Panc1 (cell line): ENCODE results near the gene CLEC14A. TPM values are rescaled to one million over a fixed set of nuclear protein-coding genes. Genes with fewer than 3 reads are reported as not detected.

ENCODE experiments used
- ATAC-seq: fragments of 200-7000 bp; cut with Tn5 transposase; 2 replicates; pipeline ENCODE4 v1.9.1; 2020; ENCODE audit warnings: mild to moderate bottlenecking, moderate library complexity
- BruUV-seq: library from RNA; stranded (reverse); fragments of 400-500 nt; replicated peaks from 2 replicates; lab custom pipeline; 2021; lab: Mats Ljungman, UMichigan
- CTCF ChIA-PET: fragments of 300-600 bp; sonication (Branson Sonifier 250); formaldehyde crosslinking; loops from one replicate; lab custom pipeline; 2022; ENCODE audit warnings: antibody characterized with exemption; lab: Charles Lee
- POLR2A ChIA-PET: fragments of 300-600 bp; sonication (Branson Sonifier 250); formaldehyde crosslinking; loops from one replicate; lab custom pipeline; 2022; ENCODE audit warnings: antibody characterized with exemption; lab: Charles Lee
- DNase-seq: peaks from one replicate; pipeline ENCODE4 v3.0.0-alpha.2; 2010; ENCODE audit warnings: low read depth, low spot score
- H3K27ac ChIP-seq: 2 replicates; pipeline ENCODE4 v1.5.1; 2011; ENCODE audit warnings: mild to moderate bottlenecking, low read length, inconsistent platforms
- H3K27me3 ChIP-seq: fragments of 200-500 bp; sonication (Bioruptor generic); 2 replicates; pipeline ENCODE4 v1.6.0; 2014; ENCODE audit warnings: low read length, inconsistent platforms; ENCODE audit not compliant: control insufficient read depth, insufficient read depth
- H3K36me3 ChIP-seq: fragments of 200-500 bp; sonication (Bioruptor generic); 2 replicates; pipeline ENCODE4 v1.5.1; 2014; ENCODE audit warnings: inconsistent platforms, mild to moderate bottlenecking, low read length, moderate library complexity; ENCODE audit not compliant: control insufficient read depth, insufficient read depth
- H3K4me1 ChIP-seq: 2 replicates; pipeline ENCODE4 v1.5.1; 2011; ENCODE audit warnings: inconsistent platforms, mild to moderate bottlenecking, low read length, moderate library complexity; ENCODE audit not compliant: control insufficient read depth, insufficient read depth
- H3K4me3 ChIP-seq, 2 experiments: 2 replicates each; pipeline ENCODE4 v1.5.1; 2011 to 2012; ENCODE audit warnings: low read depth in 2 of 2, low read length in 2 of 2, mild to moderate bottlenecking in 2 of 2, inconsistent platforms in 1 of 2, moderate library complexity in 1 of 2
- H3K9me3 ChIP-seq: fragments of 200-500 bp; sonication (Bioruptor generic); 2 replicates; pipeline ENCODE4 v1.5.1; 2014; ENCODE audit warnings: low read depth, mild to moderate bottlenecking, inconsistent platforms, low read length, moderate library complexity; ENCODE audit not compliant: control insufficient read depth, insufficient read depth
- CTCF ChIP-seq: fragments of 450-650 bp; IDR thresholded peaks from 2 replicates; pipeline ENCODE4 v1.5.1; 2017; ENCODE audit warnings: mild to moderate bottlenecking
- POLR2AphosphoS5 ChIP-seq: IDR thresholded peaks from 2 replicates; pipeline ENCODE4 v1.6.1; 2012; ENCODE audit warnings: mild to moderate bottlenecking, low read depth, low read length, moderate library complexity
- SIN3A ChIP-seq: IDR thresholded peaks from 2 replicates; pipeline ENCODE4 v1.6.1; 2012; ENCODE audit warnings: low read depth, mild to moderate bottlenecking, low read length, moderate library complexity, borderline replicate concordance; ENCODE audit not compliant: insufficient read depth
- TCF7L2 ChIP-seq: IDR thresholded peaks from 2 replicates; pipeline ENCODE4 v1.6.1; 2011; ENCODE audit warnings: mild to moderate bottlenecking, low read depth, low read length, inconsistent platforms
- in situ Hi-C: cut with HindIII; loops from 2 replicates; pipeline ENCODE4 v1.10.0; 2016; ENCODE audit warnings: low sequenced_read_pairs, low pct_unique_long_range_greater_than_20kb
- intact Hi-C: fragments of 100-400 bp; cut with micrococcal nuclease; formaldehyde crosslinking; loops from one replicate; pipeline ENCODE4 v1.10.0; 2022; ENCODE audit not compliant: unreplicated experiment
- total RNA-seq: library from RNA; stranded (reverse); gene quantifications from one replicate; pipeline ENCODE4 v1.2.1, GENCODE V29; 2021; ENCODE audit not compliant: unreplicated experiment
- TF ChIP-seq, protein P1 (sequence below), 2 experiments: IDR thresholded peaks; 2 replicates each; pipeline ENCODE4 v1.6.1; 2011 to 2012; ENCODE audit warnings: low read depth in 2 of 2, control low read depth in 1 of 2, low read length in 1 of 2, mild to moderate bottlenecking in 1 of 2, moderate library complexity in 1 of 2; ENCODE audit not compliant: insufficient read depth in 1 of 2

The CLEC14A gene
- total RNA-seq, 1 experiment from 2014 or later, result 0.10 TPM

DNA sequence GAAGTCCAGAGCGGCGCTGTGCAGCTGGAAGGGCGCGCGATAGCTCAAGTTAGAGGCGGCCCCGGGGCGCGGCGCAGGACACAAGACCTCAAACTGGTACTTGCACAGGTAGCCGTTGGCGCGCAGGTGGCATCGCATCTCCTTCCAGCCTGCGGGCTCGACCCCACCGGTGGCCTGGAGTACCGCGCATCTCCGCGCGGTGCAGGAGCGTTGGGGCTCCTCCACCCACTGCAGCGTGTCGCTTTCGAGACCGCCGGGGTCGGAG lies 553 bp downstream of the CLEC14A start:
- no TSS peak for BruUV-seq

DNA sequence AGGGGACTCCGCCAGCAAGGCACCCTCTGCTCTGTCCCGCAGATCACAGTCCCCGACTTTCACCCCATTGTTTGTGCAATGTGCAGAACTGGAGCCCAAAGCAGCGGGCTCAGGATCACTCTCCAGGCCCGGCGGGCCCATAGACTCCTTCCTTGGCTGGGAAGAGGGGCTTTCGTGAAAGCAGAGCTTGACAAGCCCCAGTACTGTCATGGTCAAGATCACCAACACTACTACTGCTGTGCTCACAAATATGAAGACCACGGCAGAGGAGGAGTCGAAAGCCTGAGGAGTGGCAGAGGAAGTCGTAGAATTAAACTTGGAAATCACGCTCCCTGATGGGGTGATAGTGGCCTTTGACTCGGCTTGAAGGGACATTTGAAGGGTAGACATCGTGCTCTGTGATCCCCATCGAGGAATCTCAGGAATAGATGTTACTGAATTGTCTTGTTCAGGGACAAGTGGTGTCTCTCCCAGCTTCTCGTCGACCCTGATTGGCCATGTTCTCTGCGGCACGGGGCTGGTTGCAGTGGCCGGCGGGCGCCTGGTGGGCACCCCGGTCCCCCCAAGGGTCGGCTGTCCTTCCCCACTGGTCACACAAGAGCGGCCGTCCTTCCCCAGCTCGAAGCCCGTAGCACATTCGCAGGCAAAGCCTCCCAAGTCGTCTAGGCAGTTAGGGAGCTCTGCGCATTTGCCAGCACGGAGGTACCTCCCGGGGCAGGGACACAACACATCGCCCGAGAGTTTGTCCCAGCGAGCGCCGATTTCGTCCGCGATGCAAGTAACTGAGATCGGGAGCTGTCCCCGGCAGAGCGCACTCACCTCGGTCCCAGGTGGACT lies 1.1 kb downstream of the CLEC14A start:
- Histone ChIP-seq H3K27ac (no peak overlapping the region), H3K36me3 (no peaks in the 10 kb centered on the region), H3K4me1 (no peaks in the 10 kb centered on the region), H3K4me3 (no peak overlapping the region), H3K9me3 (no peaks in the 10 kb centered on the region), H3K27me3 (no peaks in the 10 kb centered on the region)
- in situ Hi-C loops, result no loop called here
- POLR2A ChIA-PET, result no interaction called here
- no peak for ATAC-seq
- TF ChIP-seq CTCF (no peak), POLR2AphosphoS5 (no peak), SIN3A (no peak), TCF7L2 (no peak)
- intact Hi-C loops, result no loop called here
- CTCF ChIA-PET, result no interaction called here
- no TSS peak for BruUV-seq
- no peak for DNase-seq

More for the DNA sequence above, 553 bp downstream of the CLEC14A start:
- no peak overlapping the region for H3K4me3 ChIP-seq
- H3K27me3 ChIP-seq, result no peaks in the 10 kb centered on the region
- ChIA-PET POLR2A (no interaction called here), CTCF (interaction anchor here (0.5 kb wide), 1 partner anchor 236 kb away, joined by 5 read pairs; no protein-coding TSS in a partner anchor)
- TF ChIP-seq TCF7L2 (no peak), SIN3A (no peak), CTCF (no peak), POLR2AphosphoS5 (no peak)
- TF ChIP-seq, protein P1, sequence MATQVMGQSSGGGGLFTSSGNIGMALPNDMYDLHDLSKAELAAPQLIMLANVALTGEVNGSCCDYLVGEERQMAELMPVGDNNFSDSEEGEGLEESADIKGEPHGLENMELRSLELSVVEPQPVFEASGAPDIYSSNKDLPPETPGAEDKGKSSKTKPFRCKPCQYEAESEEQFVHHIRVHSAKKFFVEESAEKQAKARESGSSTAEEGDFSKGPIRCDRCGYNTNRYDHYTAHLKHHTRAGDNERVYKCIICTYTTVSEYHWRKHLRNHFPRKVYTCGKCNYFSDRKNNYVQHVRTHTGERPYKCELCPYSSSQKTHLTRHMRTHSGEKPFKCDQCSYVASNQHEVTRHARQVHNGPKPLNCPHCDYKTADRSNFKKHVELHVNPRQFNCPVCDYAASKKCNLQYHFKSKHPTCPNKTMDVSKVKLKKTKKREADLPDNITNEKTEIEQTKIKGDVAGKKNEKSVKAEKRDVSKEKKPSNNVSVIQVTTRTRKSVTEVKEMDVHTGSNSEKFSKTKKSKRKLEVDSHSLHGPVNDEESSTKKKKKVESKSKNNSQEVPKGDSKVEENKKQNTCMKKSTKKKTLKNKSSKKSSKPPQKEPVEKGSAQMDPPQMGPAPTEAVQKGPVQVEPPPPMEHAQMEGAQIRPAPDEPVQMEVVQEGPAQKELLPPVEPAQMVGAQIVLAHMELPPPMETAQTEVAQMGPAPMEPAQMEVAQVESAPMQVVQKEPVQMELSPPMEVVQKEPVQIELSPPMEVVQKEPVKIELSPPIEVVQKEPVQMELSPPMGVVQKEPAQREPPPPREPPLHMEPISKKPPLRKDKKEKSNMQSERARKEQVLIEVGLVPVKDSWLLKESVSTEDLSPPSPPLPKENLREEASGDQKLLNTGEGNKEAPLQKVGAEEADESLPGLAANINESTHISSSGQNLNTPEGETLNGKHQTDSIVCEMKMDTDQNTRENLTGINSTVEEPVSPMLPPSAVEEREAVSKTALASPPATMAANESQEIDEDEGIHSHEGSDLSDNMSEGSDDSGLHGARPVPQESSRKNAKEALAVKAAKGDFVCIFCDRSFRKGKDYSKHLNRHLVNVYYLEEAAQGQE (IDR thresholded peaks at IDR 0.05; ENCODE audit: insufficient read depth in 1 of 2, low read depth in 2 of 2, low read length in 1 of 2), result no peak
- H3K27ac ChIP-seq, result no peak overlapping the region
- no peak for ATAC-seq
- intact Hi-C loops, result no loop called here
- H3K9me3 ChIP-seq, result no peaks in the 10 kb centered on the region
- no peaks in the 10 kb centered on the region for H3K4me1 ChIP-seq
- DNase-seq, result no peak
- H3K36me3 ChIP-seq, result no peaks in the 10 kb centered on the region
- in situ Hi-C loops, result no loop called here
